ENCODE measurements around the gene ACAP3. TPM values are rescaled to one million over a fixed set of nuclear protein-coding genes. Genes with fewer than 3 reads are reported as not detected.

The ACAP3 gene
- total RNA-seq, 1 experiment from 2014 or later: 67.6 TPM

- Histone ChIP-seq H3K27me3 (replicated peaks; ENCODE audit: insufficient read depth, low read depth, low read length, poor library complexity) (no peaks in the 10 kb centered on the region), H3K9me3 (ENCODE audit: low read depth, low read length, poor library complexity, severe bottlenecking) (no peaks in the 10 kb centered on the region), H3K36me3 (ENCODE audit: insufficient read depth, low read length, poor library complexity, severe bottlenecking) (no peaks in the 10 kb centered on the region), H3K27ac (ENCODE audit: low read depth, low read length, poor library complexity, severe bottlenecking) (no peak overlapping the region), H3K4me3 (ENCODE audit: low read depth, low read length, poor library complexity, severe bottlenecking) (no peak overlapping the region), H3K4me1 (ENCODE audit: insufficient read depth, low read length, poor library complexity, severe bottlenecking) (no peaks in the 10 kb centered on the region)
- no peak for TF ChIP-seq CTCF (conservative IDR thresholded peaks at IDR 0.05; ENCODE audit: low read depth, low read length)
- TF ChIP-seq EZH2 (IDR thresholded peaks at IDR 0.05; ENCODE audit: borderline replicate concordance, low read depth, low read length, poor library complexity, severe bottlenecking): no peak
- ChIA-PET POLR2A (ENCODE audit: low non-redundant PET) (no interaction called here), CTCF (no interaction called here)
- intact Hi-C loops (cut with micrococcal nuclease; ENCODE audit: unreplicated experiment): no loop called here
- no peak for DNase-seq (ENCODE audit: low spot score)
- no TSS peak for BruUV-seq (replicated peaks)
These were observed 62.4 kb downstream of the ACAP3 start for GRCh38 chr1:1245178-1245816.

- Histone ChIP-seq H3K36me3 (ENCODE audit: insufficient read depth, low read length, poor library complexity, severe bottlenecking) (no peaks in the 10 kb centered on the region), H3K27ac (ENCODE audit: low read depth, low read length, poor library complexity, severe bottlenecking) (no peak overlapping the region), H3K27me3 (replicated peaks; ENCODE audit: insufficient read depth, low read depth, low read length, poor library complexity) (no peaks in the 10 kb centered on the region), H3K4me3 (ENCODE audit: low read depth, low read length, poor library complexity, severe bottlenecking) (no peak overlapping the region), H3K9me3 (ENCODE audit: low read depth, low read length, poor library complexity, severe bottlenecking) (no peaks in the 10 kb centered on the region), H3K4me1 (ENCODE audit: insufficient read depth, low read length, poor library complexity, severe bottlenecking) (no peaks in the 10 kb centered on the region)
- DNase-seq (ENCODE audit: low spot score): no peak
- CTCF ChIA-PET: no interaction called here
- TF ChIP-seq CTCF (conservative IDR thresholded peaks at IDR 0.05; ENCODE audit: low read depth, low read length): no peak
- no peak for TF ChIP-seq EZH2 (IDR thresholded peaks at IDR 0.05; ENCODE audit: borderline replicate concordance, low read depth, low read length, poor library complexity, severe bottlenecking)
- POLR2A ChIA-PET (ENCODE audit: low non-redundant PET): no interaction called here
- BruUV-seq (replicated peaks): no TSS peak
- intact Hi-C loops (cut with micrococcal nuclease; ENCODE audit: unreplicated experiment): no loop called here
These were observed 63.4 kb downstream of the ACAP3 start for GRCh38 chr1:1244192-1244811.

- BruUV-seq (replicated peaks): no TSS peak
- Histone ChIP-seq H3K27me3 (replicated peaks; ENCODE audit: insufficient read depth, low read depth, low read length, poor library complexity) (no peaks in the 10 kb centered on the region), H3K4me3 (ENCODE audit: low read depth, low read length, poor library complexity, severe bottlenecking) (no peak overlapping the region), H3K36me3 (ENCODE audit: insufficient read depth, low read length, poor library complexity, severe bottlenecking) (no peaks in the 10 kb centered on the region), H3K9me3 (ENCODE audit: low read depth, low read length, poor library complexity, severe bottlenecking) (no peaks in the 10 kb centered on the region), H3K4me1 (ENCODE audit: insufficient read depth, low read length, poor library complexity, severe bottlenecking) (no peaks in the 10 kb centered on the region), H3K27ac (ENCODE audit: low read depth, low read length, poor library complexity, severe bottlenecking) (no peak overlapping the region)
- intact Hi-C loops (cut with micrococcal nuclease; ENCODE audit: unreplicated experiment): no loop called here
- CTCF ChIA-PET: no interaction called here
- POLR2A ChIA-PET (ENCODE audit: low non-redundant PET): no interaction called here
- TF ChIP-seq EZH2 (IDR thresholded peaks at IDR 0.05; ENCODE audit: borderline replicate concordance, low read depth, low read length, poor library complexity, severe bottlenecking): no peak
- no peak for TF ChIP-seq CTCF (conservative IDR thresholded peaks at IDR 0.05; ENCODE audit: low read depth, low read length)
- no peak for DNase-seq (ENCODE audit: low spot score)
These were observed 63.9 kb downstream of the ACAP3 start for GRCh38 chr1:1243807-1244191.
